ENCODE measurements around the gene ATXN3L. TPM values are rescaled to one million over a fixed set of nuclear protein-coding genes. Genes with fewer than 3 reads are reported as not detected.

Gene ATXN3L
- total RNA-seq, 4 donors from 2014 or later: not detected

- Histone ChIP-seq H3K4me3 (no peak overlapping the region), H3K9me3 (no peaks in the 10 kb centered on the region), H3K4me1 (no peaks in the 10 kb centered on the region), H3K36me3 (no peaks in the 10 kb centered on the region), H3K27me3 (no peaks in the 10 kb centered on the region), H3K27ac (replicated peaks in 1 of 4) (no peak overlapping the region)
- no peak for TF ChIP-seq POLR2A (IDR thresholded peaks at IDR 0.05; ENCODE audit: low read depth)
- TF ChIP-seq POLR2AphosphoS5 (IDR thresholded peaks at IDR 0.05): no peak
- TF ChIP-seq EP300 (IDR thresholded peaks at IDR 0.05): no peak
- no peak for TF ChIP-seq CTCF (IDR thresholded peaks at IDR 0.05)
- intact Hi-C loops (cut with DNase I): no loop called here
- 83% methylated on average over 3 of the region's 3 CpGs for WGBS
- no peak for DNase-seq (ENCODE audit: extremely low spot score)
Observed at GRCh38 chrX:13339607-13340006, 19.8 kb upstream of the ATXN3L start.

GRCh38 chrX:13338996-13339515 is 19.2 kb upstream of the ATXN3L start:
- no peaks in the 10 kb centered on the region for H3K4me1 ChIP-seq
- no peak overlapping the region for H3K27ac ChIP-seq (replicated peaks in 1 of 4)
- WGBS: 45% methylated on average over 3 of the region's 3 CpGs
- DNase-seq (ENCODE audit: extremely low spot score): no peak
- intact Hi-C loops (cut with DNase I): no loop called here
- no peaks in the 10 kb centered on the region for H3K9me3 ChIP-seq
- TF ChIP-seq EP300 (IDR thresholded peaks at IDR 0.05) (no peak), CTCF (IDR thresholded peaks at IDR 0.05) (no peak), POLR2A (IDR thresholded peaks at IDR 0.05; ENCODE audit: low read depth) (no peak), POLR2AphosphoS5 (IDR thresholded peaks at IDR 0.05) (no peak)
- no peaks in the 10 kb centered on the region for H3K36me3 ChIP-seq
- H3K4me3 ChIP-seq: no peak overlapping the region
- H3K27me3 ChIP-seq: no peaks in the 10 kb centered on the region

- no peak overlapping the region for H3K4me3 ChIP-seq
- WGBS: 91% methylated on average over 6 of the region's 6 CpGs
- DNase-seq (ENCODE audit: extremely low spot score): no peak
- no peaks in the 10 kb centered on the region for H3K27me3 ChIP-seq
- no peak overlapping the region for H3K27ac ChIP-seq (replicated peaks in 1 of 4)
- intact Hi-C loops (cut with DNase I): no loop called here
- no peak for TF ChIP-seq POLR2A (IDR thresholded peaks at IDR 0.05; ENCODE audit: low read depth)
- TF ChIP-seq POLR2AphosphoS5 (IDR thresholded peaks at IDR 0.05): no peak
- TF ChIP-seq CTCF (IDR thresholded peaks at IDR 0.05): no peak
- TF ChIP-seq EP300 (IDR thresholded peaks at IDR 0.05): no peak
- H3K4me1 ChIP-seq: no peaks in the 10 kb centered on the region
- H3K9me3 ChIP-seq: no peaks in the 10 kb centered on the region
- no peaks in the 10 kb centered on the region for H3K36me3 ChIP-seq
Observed at GRCh38 chrX:13334491-13334890, 14.6 kb upstream of the ATXN3L start.

GRCh38 chrX:13330446-13330845 is 10.6 kb upstream of the ATXN3L start:
- 73% methylated on average over 2 of the region's 2 CpGs for WGBS
- TF ChIP-seq CTCF (IDR thresholded peaks at IDR 0.05) (no peak), POLR2AphosphoS5 (IDR thresholded peaks at IDR 0.05) (no peak), EP300 (IDR thresholded peaks at IDR 0.05) (no peak), POLR2A (IDR thresholded peaks at IDR 0.05; ENCODE audit: low read depth) (no peak)

GRCh38 chrX:13327666-13328065 is 7.8 kb upstream of the ATXN3L start:
- intact Hi-C loops (cut with DNase I): no loop called here
- Histone ChIP-seq H3K27ac (replicated peaks in 1 of 4) (no peak overlapping the region), H3K27me3 (no peaks in the 10 kb centered on the region), H3K9me3 (no peaks in the 10 kb centered on the region), H3K36me3 (no peaks in the 10 kb centered on the region), H3K4me1 (no peaks in the 10 kb centered on the region), H3K4me3 (no peak overlapping the region)
- TF ChIP-seq CTCF (IDR thresholded peaks at IDR 0.05) (no peak), POLR2A (IDR thresholded peaks at IDR 0.05; ENCODE audit: low read depth) (no peak), POLR2AphosphoS5 (IDR thresholded peaks at IDR 0.05) (no peak), EP300 (IDR thresholded peaks at IDR 0.05) (no peak)
- no peak for DNase-seq (ENCODE audit: extremely low spot score)
- 84% methylated on average over 8 of the region's 8 CpGs for WGBS

More at GRCh38 chrX:13330446-13330845, 10.6 kb upstream of the ATXN3L start:
- DNase-seq (ENCODE audit: extremely low spot score): no peak
- H3K36me3 ChIP-seq: no peaks in the 10 kb centered on the region
- intact Hi-C loops (cut with DNase I): no loop called here
- H3K4me3 ChIP-seq: no peak overlapping the region
- H3K27me3 ChIP-seq: no peaks in the 10 kb centered on the region
- H3K4me1 ChIP-seq: no peaks in the 10 kb centered on the region
- H3K27ac ChIP-seq (replicated peaks in 1 of 4): no peak overlapping the region
- no peaks in the 10 kb centered on the region for H3K9me3 ChIP-seq
